HepG2 (cell line): ENCODE results near the gene MPG. TPM values are rescaled to one million over a fixed set of nuclear protein-coding genes. Genes with fewer than 3 reads are reported as not detected.

Experiments used
- ATAC-seq: fragments of 200-7000 bp; cut with Tn5 transposase; 3 replicates; pipeline ENCODE4 v1.9.1; 2020; ENCODE audit warnings: mild to moderate bottlenecking, moderate library complexity
- BruUV-seq: library from RNA; stranded (reverse); fragments of 400-500 nt; replicated peaks from 2 replicates; lab custom pipeline; 2021; lab: Mats Ljungman, UMichigan
- CTCF ChIA-PET: fragments of 300-600 bp; formaldehyde crosslinking; extraction: SDS; loops from one replicate; lab custom pipeline; 2021; ENCODE audit warnings: low total read pairs, inconsistent platforms, low intra/inter-chr PET ratio; lab: Yijun Ruan, JAX
- POLR2A ChIA-PET: fragments of 350-600 bp; sonication (Branson Sonifier 250); formaldehyde crosslinking; loops from one replicate; lab custom pipeline; 2020; ENCODE audit warnings: antibody characterized with exemption, inconsistent platforms; lab: Yijun Ruan, JAX
- DNase-seq: peaks from one replicate; pipeline ENCODE4 v3.0.0-alpha.2; 2015; ENCODE audit warnings: low spot score
- FAIRE-seq: peaks from 3 replicates; lab custom pipeline; 2011; peaks lifted over from hg19 to GRCh38; lab: Jason Lieb, UNC
- H2AFZ ChIP-seq: one replicate; pipeline ENCODE4 v1.6.1; 2011; ENCODE audit warnings: low read length, inconsistent platforms
- H3K27ac ChIP-seq: fragments of 300-600 bp; 3 replicates; pipeline ENCODE4 v1.8.0; 2011; ENCODE audit warnings: mixed run types, mild to moderate bottlenecking, mixed read lengths, low read length, inconsistent platforms; ENCODE audit not compliant: insufficient read depth; ENCODE audit errors: extremely low read length
- H3K27me3 ChIP-seq, 2 experiments: fragments of 200-600 bp in 1 of 2; 2 replicates in 1 of 2; 3 replicates in 1 of 2; pipeline versions ENCODE4 v1.6.0 to v1.8.0; 2011; ENCODE audit warnings: low read length in 2 of 2, mild to moderate bottlenecking in 2 of 2, moderate library complexity in 2 of 2, inconsistent platforms in 1 of 2; ENCODE audit not compliant: insufficient read depth in 2 of 2, control insufficient read depth in 1 of 2
- H3K36me3 ChIP-seq, 2 experiments: fragments of 200-600 bp in 1 of 2; replicated peaks in 1 of 2; 2 replicates in 1 of 2; 3 replicates in 1 of 2; pipeline versions ENCODE4 v1.5.1 to v1.8.0; 2011; ENCODE audit warnings: low read length in 2 of 2, inconsistent platforms in 1 of 2; ENCODE audit not compliant: insufficient read depth in 2 of 2, control insufficient read depth in 1 of 2
- H3K4me1 ChIP-seq: 2 replicates; pipeline ENCODE4 v1.5.1; 2012; ENCODE audit warnings: low read length, inconsistent platforms; ENCODE audit not compliant: insufficient read depth
- H3K4me2 ChIP-seq: 2 replicates; pipeline ENCODE4 v1.6.0; 2011; ENCODE audit warnings: low read depth, low read length, inconsistent platforms
- H3K4me3 ChIP-seq, 3 experiments: fragments of 200-600 bp in 1 of 3; sonication (generic), shearing (Covaris generic) in 1 of 3; replicated peaks in 1 of 3; 2 replicates each; pipeline ENCODE4 v1.5.1; 2011 to 2016; ENCODE audit warnings: low read length in 3 of 3, inconsistent platforms in 2 of 3, low read depth in 2 of 3, mild to moderate bottlenecking in 2 of 3, control low read depth in 1 of 3, mixed read lengths in 1 of 3; ENCODE audit not compliant: insufficient read depth in 1 of 3
- H3K79me2 ChIP-seq: one replicate; pipeline ENCODE4 v1.6.1; 2011; ENCODE audit warnings: low read length, inconsistent platforms; ENCODE audit not compliant: insufficient read depth
- H3K9ac ChIP-seq: 2 replicates; pipeline ENCODE4 v1.6.0; 2011; ENCODE audit warnings: mild to moderate bottlenecking, low read depth, low read length, inconsistent platforms; ENCODE audit not compliant: insufficient read depth
- H3K9me3 ChIP-seq: 2 replicates; pipeline ENCODE4 v1.5.1; 2012; ENCODE audit warnings: mild to moderate bottlenecking, low read length
- H4K20me1 ChIP-seq: 2 replicates; pipeline ENCODE4 v1.6.0; 2011; ENCODE audit warnings: inconsistent platforms, mild to moderate bottlenecking, low read length, moderate library complexity; ENCODE audit not compliant: insufficient read depth
- BORCS8-MEF2B ChIP-seq: sonication (generic); formaldehyde crosslinking; IDR thresholded peaks from 2 replicates; pipeline ENCODE4 v1.8.0; 2022; ENCODE audit warnings: mild to moderate bottlenecking, missing genetic modification reagents
- BRD4 ChIP-seq: sonication (generic); formaldehyde crosslinking; IDR thresholded peaks from 2 replicates; pipeline ENCODE4 v1.4.0; 2020; ENCODE audit warnings: missing genetic modification reagents
- CEBPB ChIP-seq: IDR thresholded peaks from 2 replicates; pipeline ENCODE4 v1.6.1; 2011; ENCODE audit warnings: low read depth, low read length, improper control_type of control experiment, borderline replicate concordance
- GTF2F1 ChIP-seq: fragments of 150-350 bp; IDR thresholded peaks from 2 replicates; pipeline ENCODE4 v1.6.1; 2014; ENCODE audit warnings: low read length
- PPARG ChIP-seq: conservative IDR thresholded peaks from 2 replicates; pipeline ENCODE4 v1.6.1; 2016; ENCODE audit warnings: missing biosample characterization, missing genetic modification reagents
- SMC3 ChIP-seq: IDR thresholded peaks from 2 replicates; pipeline ENCODE4 v1.6.1; 2011; ENCODE audit warnings: low read length, improper control_type of control experiment
- THAP11 ChIP-seq: IDR thresholded peaks from 2 replicates; pipeline ENCODE4 v1.6.1; 2016; ENCODE audit warnings: missing biosample characterization, missing genetic modification reagents
- ZBTB1 ChIP-seq: sonication (generic); formaldehyde crosslinking; IDR thresholded peaks from 2 replicates; pipeline ENCODE4 v1.4.0; 2020; ENCODE audit warnings: missing genetic modification reagents, borderline replicate concordance
- ZBTB3 ChIP-seq: sonication (generic); formaldehyde crosslinking; IDR thresholded peaks from 2 replicates; pipeline ENCODE4 v1.4.0; 2020; ENCODE audit warnings: low read depth, mild to moderate bottlenecking, moderate library complexity, missing genetic modification reagents, borderline replicate concordance
- ZNF33B ChIP-seq: sonication (generic); formaldehyde crosslinking; IDR thresholded peaks from 2 replicates; pipeline ENCODE4 v1.5.1; 2020; ENCODE audit warnings: mild to moderate bottlenecking, missing genetic modification reagents
- ZNF724P ChIP-seq: sonication (generic); formaldehyde crosslinking; IDR thresholded peaks from 2 replicates; pipeline ENCODE4 v1.8.0; 2022; ENCODE audit warnings: missing genetic modification reagents, borderline replicate concordance
- WGBS: methylation state at CpG from one replicate; pipeline ENCODE4 v1.1.6; 2017; ENCODE audit warnings: low lambda C conversion rate; 5-methylcytosine and 5-hydroxymethylcytosine counted together
- in situ Hi-C: cut with HindIII; loops from 2 replicates; pipeline ENCODE4 v1.10.0; 2017; ENCODE audit warnings: low pct_unique_long_range_greater_than_20kb; ENCODE audit not compliant: extremely low pct_ligation_motif_present
- intact Hi-C: fragments of 100-400 bp; cut with micrococcal nuclease; formaldehyde crosslinking; loops from one replicate; pipeline ENCODE4 v1.10.0; 2022; ENCODE audit not compliant: unreplicated experiment
- polyA plus RNA-seq, 8 experiments: library from polyadenylated mRNA; depleted of rRNA in 3 of 8; stranded (reverse) in 7 of 8; unstranded in 1 of 8; fragments of >200 nt; fragmentation: Illumina TruSeq in 4 of 8; extraction: Trizol in 4 of 8; gene quantifications; 2 replicates each; pipeline versions ENCODE4 v1.2.1 to v1.2.3, GENCODE V29; 2011 to 2016; ENCODE audit warnings: low read depth in 4 of 8, missing spikeins in 1 of 8, mixed read lengths in 1 of 8; ENCODE audit not compliant: insufficient read depth in 1 of 8
- total RNA-seq, 5 experiments: library from RNA; depleted of rRNA; stranded (reverse); fragments of >200 nt; fragmentation: Illumina TruSeq; extraction: Trizol; gene quantifications; 2 replicates each; pipeline ENCODE4 v1.2.3, GENCODE V29; 2016; ENCODE audit warnings: low read depth in 1 of 5
- TF ChIP-seq, protein P1 (sequence below): sonication (generic); formaldehyde crosslinking; IDR thresholded peaks from 2 replicates; pipeline ENCODE4 v1.5.0; 2020; ENCODE audit warnings: missing genetic modification reagents

MPG gene
- total and polyA plus RNA-seq, 2 of the 13 experiments (the other 11 are each of a cell fraction or from before 2014, with no cell fraction given): 59.1 to 62.5 TPM

DNA sequence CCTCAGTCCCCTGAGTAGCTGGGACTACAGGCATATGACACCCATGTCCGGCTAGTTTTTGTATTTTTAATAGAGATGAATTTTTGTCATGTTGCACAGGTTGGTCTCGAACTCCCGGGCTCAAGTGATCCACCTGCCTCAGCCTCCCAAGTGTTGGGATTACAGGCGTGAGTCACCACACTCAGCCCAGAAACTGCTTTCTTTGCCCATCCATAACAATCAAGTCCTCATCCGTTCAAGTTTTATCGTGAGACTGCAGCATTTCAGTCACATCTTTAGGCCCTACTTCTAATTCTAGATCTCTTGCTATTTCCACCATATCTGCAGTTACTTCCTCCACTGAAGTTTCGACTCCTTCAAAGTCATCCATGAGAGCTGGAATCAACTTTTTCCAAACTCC is 54.1 kb downstream of the MPG start:
- no peak for DNase-seq
- BruUV-seq: no TSS peak
- TF ChIP-seq ZBTB3 (CRISPR knock-in tag) (no peak), ZNF33B (CRISPR knock-in tag) (no peak), GTF2F1 (no peak), PPARG (CRISPR knock-in tag) (no peak), BRD4 (CRISPR knock-in tag) (no peak), SMC3 (no peak), BORCS8-MEF2B (CRISPR knock-in tag) (no peak), ZNF724P (CRISPR knock-in tag) (no peak), THAP11 (CRISPR knock-in tag) (no peak), ZBTB1 (CRISPR knock-in tag) (no peak), CEBPB (no peak)
- TF ChIP-seq, protein P1, sequence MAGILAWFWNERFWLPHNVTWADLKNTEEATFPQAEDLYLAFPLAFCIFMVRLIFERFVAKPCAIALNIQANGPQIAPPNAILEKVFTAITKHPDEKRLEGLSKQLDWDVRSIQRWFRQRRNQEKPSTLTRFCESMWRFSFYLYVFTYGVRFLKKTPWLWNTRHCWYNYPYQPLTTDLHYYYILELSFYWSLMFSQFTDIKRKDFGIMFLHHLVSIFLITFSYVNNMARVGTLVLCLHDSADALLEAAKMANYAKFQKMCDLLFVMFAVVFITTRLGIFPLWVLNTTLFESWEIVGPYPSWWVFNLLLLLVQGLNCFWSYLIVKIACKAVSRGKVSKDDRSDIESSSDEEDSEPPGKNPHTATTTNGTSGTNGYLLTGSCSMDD (CRISPR knock-in tag): no peak
- no peak overlapping the region for H3K4me2 ChIP-seq
- no peak overlapping the region for H2AFZ ChIP-seq
- H3K4me1 ChIP-seq: peaks cover 8% of the 10 kb centered on the region
- H3K9ac ChIP-seq: no peak overlapping the region
- H3K27me3 ChIP-seq: no peaks in the 10 kb centered on the region
- no peak overlapping the region for H3K27ac ChIP-seq
- intact Hi-C loops (no loop called here), in situ Hi-C loops (no loop called here)
- H3K36me3 ChIP-seq: peaks cover 0 to 15% of the 10 kb centered on the region in 2 experiments; a peak in 2 of 5 replicates
- no peak overlapping the region for H3K4me3 ChIP-seq
- ChIA-PET CTCF (no interaction called here), POLR2A (no interaction called here)
- H3K79me2 ChIP-seq: peaks cover 16% of the 10 kb centered on the region
- H4K20me1 ChIP-seq: no peaks in the 10 kb centered on the region
- no peaks in the 10 kb centered on the region for H3K9me3 ChIP-seq
- no peak for FAIRE-seq
- WGBS: 96% methylated on average over 7 of the region's 7 CpGs
- ATAC-seq: no peak
